HUDEP-2 (cell line): ENCODE results near the gene INO80C.

ENCODE experiments used
- DNase-seq, 76 experiments: peaks; one replicate each; lab custom pipeline; 2025; ENCODE audit not compliant: unreplicated experiment in 76 of 76; lab: John Stamatoyannopoulos, UW

INO80C gene

GRCh38 chr18:35435401-35435800, 62.4 kb downstream of the INO80C start:
- no peak for DNase-seq

GRCh38 chr18:35432565-35433001, 65.2 kb downstream of the INO80C start:
- DNase-seq: no peak

DNA sequence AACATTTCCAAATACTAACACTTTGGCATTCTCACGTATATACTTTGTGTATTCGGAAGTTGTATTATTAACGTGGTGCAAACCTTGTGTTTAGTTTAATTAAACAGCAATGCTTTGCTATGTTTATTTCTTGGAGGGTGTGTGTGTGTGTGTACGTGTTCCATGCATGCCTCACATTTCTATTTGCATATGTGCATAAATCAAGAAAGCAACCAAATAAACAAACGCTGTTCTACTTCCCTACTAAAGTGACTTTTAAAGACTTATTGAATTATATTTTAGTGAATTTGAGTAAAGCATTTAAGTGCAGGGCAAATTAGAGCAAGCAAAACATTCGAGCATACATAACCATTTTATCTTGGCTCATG, 66.4 kb downstream of the INO80C start:
- no peak for DNase-seq

DNA sequence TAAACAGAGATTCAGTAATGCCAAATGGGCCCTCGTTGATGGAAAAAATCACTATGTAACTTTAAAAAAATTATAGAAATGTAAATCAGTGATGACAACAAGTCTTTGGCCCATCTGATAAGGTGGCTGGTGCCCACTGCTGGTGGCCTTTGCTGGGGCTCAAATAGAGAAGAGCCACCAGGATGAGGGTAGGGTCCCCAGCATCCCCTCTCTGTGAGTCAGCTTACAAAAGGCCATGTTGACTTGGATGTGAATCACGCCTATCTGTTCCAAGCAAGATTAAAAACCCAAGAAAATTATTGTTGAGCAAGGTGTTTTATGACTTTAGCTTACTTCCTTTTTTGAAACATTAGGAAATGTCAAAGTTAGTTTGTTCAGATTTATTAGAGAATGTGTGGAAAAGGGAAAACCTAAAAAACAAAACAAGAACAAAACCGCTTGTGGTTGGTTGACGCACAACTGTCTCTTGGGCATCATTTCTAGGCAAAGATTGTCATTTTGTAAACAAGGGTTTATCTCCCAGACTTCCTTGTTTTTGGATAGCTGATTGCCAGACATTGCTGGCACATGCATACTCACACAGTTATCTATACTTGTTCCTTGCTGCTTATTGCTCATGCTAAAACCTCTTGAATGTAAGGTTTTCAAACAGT, 66.9 kb downstream of the INO80C start:
- DNase-seq: no peak

DNA sequence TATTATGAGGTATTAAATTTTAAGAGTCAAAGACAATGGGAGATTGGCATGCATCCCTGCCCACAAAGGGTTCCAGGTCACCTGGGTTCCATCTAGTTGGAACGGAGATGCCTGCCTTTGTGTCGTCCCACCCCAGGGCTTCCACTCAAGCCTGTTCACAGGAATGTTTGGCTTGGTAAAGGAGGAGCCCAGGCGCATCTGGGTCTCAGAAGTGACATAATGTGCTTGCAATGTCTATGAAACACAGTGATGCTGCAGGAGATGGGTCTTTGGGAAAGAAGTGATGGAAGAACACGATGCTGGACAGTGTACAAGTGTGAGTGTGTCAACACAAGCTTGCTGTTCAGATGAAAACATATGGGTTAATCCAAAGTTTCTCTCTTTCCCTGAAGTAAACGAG, 71.0 kb downstream of the INO80C start:
- no peak for DNase-seq

- no peak for DNase-seq
Observed at GRCh38 chr18:35424356-35424755, 73.4 kb downstream of the INO80C start.

GRCh38 chr18:35422237-35422636, 75.5 kb downstream of the INO80C start:
- DNase-seq: no peak

DNA sequence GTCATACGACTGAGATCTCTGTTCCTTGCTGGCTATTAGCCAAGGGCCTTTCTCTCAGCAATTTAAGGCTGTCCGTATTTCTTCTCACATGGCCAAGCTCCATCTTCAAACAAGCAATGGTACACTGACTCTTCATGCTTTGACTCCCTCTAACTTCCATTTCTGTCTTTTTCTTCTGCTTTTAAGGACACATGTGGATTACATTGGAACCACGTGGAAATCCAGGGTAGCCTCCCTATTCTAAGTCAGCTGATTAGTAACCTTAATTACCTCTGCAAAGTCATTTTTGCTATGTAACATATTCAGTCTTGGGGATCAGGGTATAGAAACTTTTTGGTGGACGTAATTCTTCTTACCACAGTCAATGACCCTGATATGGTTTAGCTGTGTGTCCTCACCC, 79.2 kb downstream of the INO80C start:
- DNase-seq: no peak
